ENCODE data around the gene SERP2. TPM values are rescaled to one million over a fixed set of nuclear protein-coding genes. Genes with fewer than 3 reads are reported as not detected.

Gene SERP2
- total RNA-seq, 4 donors from 2014 or later = 0.27 to 1.8 TPM; not detected in 2

DNA sequence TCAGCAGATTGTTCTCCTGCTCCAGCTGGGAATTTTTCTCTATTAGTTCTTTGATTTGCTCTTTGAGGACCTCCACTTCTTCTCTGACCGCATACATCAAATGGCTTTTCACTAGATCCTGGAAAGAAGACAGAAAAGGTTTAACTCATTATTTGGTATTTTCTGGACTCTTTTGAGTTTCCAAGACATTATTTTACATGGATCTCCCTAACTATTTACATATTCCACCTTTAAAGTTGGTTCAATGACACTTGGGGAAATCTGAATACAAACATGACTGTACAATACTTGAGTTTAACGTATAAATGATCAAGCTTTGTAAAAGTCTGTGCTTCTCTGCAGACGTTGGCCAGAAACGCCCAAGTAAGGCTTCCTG, 61.1 kb downstream of the SERP2 start:
- peak overlapping the region; percentile 8 for H3K4me3 ChIP-seq (ENCODE audit: low read depth, poor library complexity, severe bottlenecking)
- intact Hi-C loops (cut with DNase I; ENCODE audit: low total_unique reads) = no loop called here
- no peak for DNase-seq (ENCODE audit: low spot score in 2 of 2)
- 8 to 9% methylated on average over 4 of the region's 4 CpGs for WGBS, 2 donors
- TF ChIP-seq POLR2A (IDR thresholded peaks at IDR 0.05) = no peak
- no peak for TF ChIP-seq CTCF (IDR thresholded peaks at IDR 0.05)

GRCh38 chr13:44435142-44435918, 61.7 kb downstream of the SERP2 start:
- WGBS, 2 donors = 0 to 1% methylated on average over 49 to 51 of the region's 51 CpGs
- H3K4me3 ChIP-seq (ENCODE audit: low read depth, poor library complexity, severe bottlenecking) = peak overlapping the region; percentile 59
- peak; percentile 98 to 99 for DNase-seq (ENCODE audit: low spot score in 2 of 2)
- TF ChIP-seq POLR2A (IDR thresholded peaks at IDR 0.05) (no peak), CTCF (IDR thresholded peaks at IDR 0.05) (no peak)
- intact Hi-C loops (cut with DNase I; ENCODE audit: low total_unique reads) = no loop called here

GRCh38 chr13:44435919-44436510, 62.4 kb downstream of the SERP2 start:
- TF ChIP-seq POLR2A (IDR thresholded peaks at IDR 0.05) = no peak
- no peak for TF ChIP-seq CTCF (IDR thresholded peaks at IDR 0.05)
- DNase-seq (ENCODE audit: low spot score in 2 of 2) = no peak
- peak overlapping the region; percentile 59 for H3K4me3 ChIP-seq (ENCODE audit: low read depth, poor library complexity, severe bottlenecking)
- intact Hi-C loops (cut with DNase I; ENCODE audit: low total_unique reads) = no loop called here
- WGBS, 2 donors = 1 to 2% methylated on average over 9 of the region's 9 CpGs

- H3K4me3 ChIP-seq (ENCODE audit: low read depth, poor library complexity, severe bottlenecking) = peak overlapping the region; percentile 59
- peak; percentile 93 to 99 for DNase-seq (ENCODE audit: low spot score in 2 of 2)
- WGBS, 2 donors = 0% methylated on average over 23 to 37 of the region's 38 CpGs
- peak in 1 of 2 donors; percentile 89 for TF ChIP-seq POLR2A (IDR thresholded peaks at IDR 0.05)
- TF ChIP-seq CTCF (IDR thresholded peaks at IDR 0.05) = no peak
- intact Hi-C loops (cut with DNase I; ENCODE audit: low total_unique reads) = no loop called here
These were observed 63.1 kb downstream of the SERP2 start for GRCh38 chr13:44436589-44437337.

- intact Hi-C loops (cut with DNase I; ENCODE audit: low total_unique reads) = loop anchor here (2.0 kb wide), 1 partner anchor 533 kb away; no protein-coding TSS in a partner anchor
- WGBS, 2 donors = 1 to 2% methylated on average over 5 of the region's 5 CpGs
- DNase-seq (ENCODE audit: low spot score in 2 of 2) = no peak
- H3K4me3 ChIP-seq (ENCODE audit: low read depth, poor library complexity, severe bottlenecking) = no peak overlapping the region
- TF ChIP-seq CTCF (IDR thresholded peaks at IDR 0.05) (no peak), POLR2A (IDR thresholded peaks at IDR 0.05) (no peak)
These were observed 64.0 kb downstream of the SERP2 start for GRCh38 chr13:44437356-44438233.
